CD4-positive, alpha-beta T cell treated with Interleukin-12 subunit alpha and Interleukin-12 subunit beta, for 1 hour (primary cell): ENCODE results near the gene CASR.

Source experiments
- DNase-seq: peaks from one replicate; pipeline ENCODE4 v3.0.0-alpha.2; 2020

CASR gene

GRCh38 chr3:122310361-122310760, 126.9 kb downstream of the CASR start:
- DNase-seq = no peak

GRCh38 chr3:122312826-122313225, 129.4 kb downstream of the CASR start:
- DNase-seq = no peak

- no peak for DNase-seq
These were observed 129.8 kb downstream of the CASR start for GRCh38 chr3:122313281-122313680.

GRCh38 chr3:122314228-122314876, 130.9 kb downstream of the CASR start:
- no peak for DNase-seq

GRCh38 chr3:122315619-122316018, 132.2 kb downstream of the CASR start:
- DNase-seq = no peak

GRCh38 chr3:122316368-122316767, 132.9 kb downstream of the CASR start:
- DNase-seq = no peak

GRCh38 chr3:122318620-122319019, 135.2 kb downstream of the CASR start:
- DNase-seq = no peak

- peak; percentile 49 for DNase-seq
These were observed 138.9 kb downstream of the CASR start for GRCh38 chr3:122322095-122323075.

GRCh38 chr3:122324871-122325323, 141.4 kb downstream of the CASR start, which contains the start of gene CSTA:
Gene CSTA (plus strand): TSS chr3:122325248. CDS start chr3:122325293, 45 bp downstream.
- no peak for DNase-seq

- no peak for DNase-seq
These were observed 142.3 kb downstream of the CASR start for GRCh38 chr3:122325769-122326168.

GRCh38 chr3:122331886-122332285, 148.4 kb downstream of the CASR start:
- DNase-seq = no peak

- no peak for DNase-seq
These were observed 149.1 kb downstream of the CASR start for GRCh38 chr3:122332551-122332950.
